Ishikawa (cell line): ENCODE measurements around the gene RIMS4.

Source experiments
- CEBPB ChIP-seq: IDR thresholded peaks from 2 replicates; pipeline ENCODE4 v1.6.1; 2012
- CREB1 ChIP-seq: IDR thresholded peaks from 2 replicates; pipeline ENCODE4 v1.6.1; 2012; ENCODE audit warnings: low read depth
- EGR1 ChIP-seq: IDR thresholded peaks from 2 replicates; pipeline ENCODE4 v1.6.1; 2012
- EP300 ChIP-seq: IDR thresholded peaks from 2 replicates; pipeline ENCODE4 v1.6.1; 2012; ENCODE audit warnings: borderline replicate concordance
- FOXM1 ChIP-seq: IDR thresholded peaks from 2 replicates; pipeline ENCODE4 v1.6.1; 2012; ENCODE audit warnings: low read depth, borderline replicate concordance
- MAX ChIP-seq: IDR thresholded peaks from 2 replicates; pipeline ENCODE4 v1.6.1; 2012
- NFIC ChIP-seq: IDR thresholded peaks from 2 replicates; pipeline ENCODE4 v1.6.1; 2012
- RAD21 ChIP-seq: IDR thresholded peaks from 2 replicates; pipeline ENCODE4 v1.6.1; 2012; ENCODE audit warnings: low read depth
- TAF1 ChIP-seq: IDR thresholded peaks from 2 replicates; pipeline ENCODE4 v1.6.1; 2012; ENCODE audit warnings: low read depth, mild to moderate bottlenecking
- TCF12 ChIP-seq: IDR thresholded peaks from 2 replicates; pipeline ENCODE4 v1.6.1; 2012; ENCODE audit warnings: low read depth
- TEAD4 ChIP-seq: IDR thresholded peaks from 2 replicates; pipeline ENCODE4 v1.6.1; 2012
- YY1 ChIP-seq: IDR thresholded peaks from 2 replicates; pipeline ENCODE4 v1.6.1; 2012; ENCODE audit warnings: low read depth
- ZBTB7A ChIP-seq: IDR thresholded peaks from 2 replicates; pipeline ENCODE4 v1.6.1; 2012; ENCODE audit warnings: low read depth
- TF ChIP-seq, protein P1 (sequence below): IDR thresholded peaks from 2 replicates; pipeline ENCODE4 v1.6.1; 2012; ENCODE audit warnings: low read depth, mild to moderate bottlenecking
- TF ChIP-seq, protein P2 (sequence below): IDR thresholded peaks from 2 replicates; pipeline ENCODE4 v1.6.1; 2012

RIMS4 gene

DNA sequence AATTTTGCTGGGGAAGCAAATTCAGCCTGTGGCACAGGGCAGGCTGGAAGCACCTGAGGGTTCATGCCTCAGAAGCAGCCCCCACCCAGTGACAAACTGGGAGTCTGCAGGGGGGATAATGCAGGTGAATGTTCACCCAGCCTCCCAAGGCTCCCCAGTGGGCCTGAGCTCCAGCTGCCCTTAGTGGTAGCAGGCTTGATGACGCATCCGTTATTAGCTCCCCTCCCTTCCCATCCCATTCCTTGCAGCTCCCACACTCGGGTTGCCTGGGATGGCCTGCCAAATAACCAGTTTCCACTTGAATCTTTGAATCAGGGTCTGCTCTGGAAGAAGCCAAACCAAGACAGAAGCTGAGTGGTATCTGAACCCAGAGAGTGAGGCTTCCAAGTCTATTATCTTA, 48.9 kb downstream of the RIMS4 start:
- TF ChIP-seq FOXM1 (no peak), EP300 (no peak)

DNA sequence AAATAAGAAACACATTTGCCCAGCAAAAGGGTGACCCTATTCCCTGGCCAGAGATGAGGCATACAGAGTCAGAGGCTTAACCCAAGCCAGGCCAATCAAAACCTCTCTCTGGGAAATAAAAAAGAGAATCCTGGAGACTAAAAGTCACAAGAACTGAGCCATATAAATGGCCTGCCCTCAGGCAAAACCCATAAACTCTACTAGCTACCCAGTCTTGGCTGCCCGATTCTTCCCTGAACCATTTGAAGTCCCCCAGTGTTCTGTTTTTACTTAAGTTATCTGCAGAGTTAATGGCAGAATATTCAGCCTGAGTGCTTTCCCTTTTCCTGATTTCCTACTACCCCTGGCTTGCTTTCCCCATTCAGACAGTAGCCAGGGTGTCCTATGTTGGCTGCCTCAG, 50.8 kb downstream of the RIMS4 start:
- TF ChIP-seq EP300 (no peak), NFIC (no peak), FOXM1 (no peak), TEAD4 (no peak), TAF1 (no peak), YY1 (no peak), MAX (no peak), TCF12 (no peak), RAD21 (no peak), ZBTB7A (no peak), CREB1 (no peak), CEBPB (no peak), EGR1 (no peak)
- TF ChIP-seq, protein P1, sequence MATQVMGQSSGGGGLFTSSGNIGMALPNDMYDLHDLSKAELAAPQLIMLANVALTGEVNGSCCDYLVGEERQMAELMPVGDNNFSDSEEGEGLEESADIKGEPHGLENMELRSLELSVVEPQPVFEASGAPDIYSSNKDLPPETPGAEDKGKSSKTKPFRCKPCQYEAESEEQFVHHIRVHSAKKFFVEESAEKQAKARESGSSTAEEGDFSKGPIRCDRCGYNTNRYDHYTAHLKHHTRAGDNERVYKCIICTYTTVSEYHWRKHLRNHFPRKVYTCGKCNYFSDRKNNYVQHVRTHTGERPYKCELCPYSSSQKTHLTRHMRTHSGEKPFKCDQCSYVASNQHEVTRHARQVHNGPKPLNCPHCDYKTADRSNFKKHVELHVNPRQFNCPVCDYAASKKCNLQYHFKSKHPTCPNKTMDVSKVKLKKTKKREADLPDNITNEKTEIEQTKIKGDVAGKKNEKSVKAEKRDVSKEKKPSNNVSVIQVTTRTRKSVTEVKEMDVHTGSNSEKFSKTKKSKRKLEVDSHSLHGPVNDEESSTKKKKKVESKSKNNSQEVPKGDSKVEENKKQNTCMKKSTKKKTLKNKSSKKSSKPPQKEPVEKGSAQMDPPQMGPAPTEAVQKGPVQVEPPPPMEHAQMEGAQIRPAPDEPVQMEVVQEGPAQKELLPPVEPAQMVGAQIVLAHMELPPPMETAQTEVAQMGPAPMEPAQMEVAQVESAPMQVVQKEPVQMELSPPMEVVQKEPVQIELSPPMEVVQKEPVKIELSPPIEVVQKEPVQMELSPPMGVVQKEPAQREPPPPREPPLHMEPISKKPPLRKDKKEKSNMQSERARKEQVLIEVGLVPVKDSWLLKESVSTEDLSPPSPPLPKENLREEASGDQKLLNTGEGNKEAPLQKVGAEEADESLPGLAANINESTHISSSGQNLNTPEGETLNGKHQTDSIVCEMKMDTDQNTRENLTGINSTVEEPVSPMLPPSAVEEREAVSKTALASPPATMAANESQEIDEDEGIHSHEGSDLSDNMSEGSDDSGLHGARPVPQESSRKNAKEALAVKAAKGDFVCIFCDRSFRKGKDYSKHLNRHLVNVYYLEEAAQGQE, result no peak
- TF ChIP-seq, protein P2, sequence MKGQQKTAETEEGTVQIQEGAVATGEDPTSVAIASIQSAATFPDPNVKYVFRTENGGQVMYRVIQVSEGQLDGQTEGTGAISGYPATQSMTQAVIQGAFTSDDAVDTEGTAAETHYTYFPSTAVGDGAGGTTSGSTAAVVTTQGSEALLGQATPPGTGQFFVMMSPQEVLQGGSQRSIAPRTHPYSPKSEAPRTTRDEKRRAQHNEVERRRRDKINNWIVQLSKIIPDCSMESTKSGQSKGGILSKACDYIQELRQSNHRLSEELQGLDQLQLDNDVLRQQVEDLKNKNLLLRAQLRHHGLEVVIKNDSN, result no peak

GRCh38 chr20:44758247-44759101, 51.9 kb downstream of the RIMS4 start:
- TF ChIP-seq EP300, result no peak

GRCh38 chr20:44756956-44757355, 53.4 kb downstream of the RIMS4 start:
- no peak for TF ChIP-seq RAD21
- TF ChIP-seq YY1, result no peak
- no peak for TF ChIP-seq TCF12
- TF ChIP-seq TEAD4, result no peak
- no peak for TF ChIP-seq EGR1
- no peak for TF ChIP-seq TAF1
- no peak for TF ChIP-seq EP300
- TF ChIP-seq ZBTB7A, result no peak
- TF ChIP-seq, protein P2, result no peak
- no peak for TF ChIP-seq CEBPB
- no peak for TF ChIP-seq MAX
- TF ChIP-seq, protein P1, result no peak
- TF ChIP-seq FOXM1, result no peak
- no peak for TF ChIP-seq CREB1

DNA sequence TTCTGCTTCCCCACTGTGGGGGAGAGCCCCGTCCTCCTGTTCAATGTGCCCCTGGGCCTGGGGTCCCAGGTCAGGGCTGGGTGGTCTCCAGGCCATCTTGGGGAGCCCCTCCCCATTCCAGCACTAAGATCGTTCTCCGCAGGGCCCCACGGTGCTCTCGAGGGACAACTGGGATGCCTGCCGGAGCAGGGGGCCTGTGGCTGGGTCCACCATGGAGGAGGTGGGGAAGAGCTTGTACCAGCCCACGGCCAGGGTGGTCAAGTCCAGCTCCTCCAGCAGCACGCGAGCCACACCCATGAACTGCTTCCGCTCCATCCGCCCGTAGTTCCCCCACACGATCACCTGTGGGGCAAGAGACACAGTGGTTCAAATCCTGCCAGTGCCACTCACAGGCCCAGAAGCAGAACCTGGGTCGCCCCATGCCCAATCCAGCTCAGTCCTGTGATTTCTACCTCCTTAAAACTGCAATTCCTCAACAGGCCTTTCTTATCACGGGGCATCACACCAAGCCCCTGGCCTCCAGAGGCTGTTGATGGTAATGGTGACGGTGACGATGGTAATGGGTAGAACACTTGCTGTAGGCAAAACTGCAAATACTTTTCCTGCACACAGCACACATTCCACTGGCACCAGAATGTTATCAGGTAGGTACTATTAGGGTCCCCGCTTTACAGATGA, 54.2 kb downstream of the RIMS4 start:
- TF ChIP-seq EGR1, result no peak
- TF ChIP-seq, protein P2, result no peak
- no peak for TF ChIP-seq CEBPB
- no peak for TF ChIP-seq NFIC
- no peak for TF ChIP-seq TEAD4
- no peak for TF ChIP-seq MAX
- TF ChIP-seq FOXM1, result no peak
- no peak for TF ChIP-seq CREB1
- no peak for TF ChIP-seq TCF12
- no peak for TF ChIP-seq RAD21
- TF ChIP-seq TAF1, result no peak
- TF ChIP-seq ZBTB7A, result no peak
- TF ChIP-seq, protein P1, result no peak
- TF ChIP-seq EP300, result no peak
- no peak for TF ChIP-seq YY1
